Activated CD4-positive, CD25-positive, alpha-beta regulatory T cell treated with anti-CD3 and anti-CD28 coated beads, Interleukin-2, amount 50 U/mL, for 24 hours (primary cell): ENCODE data around the gene MED9.

ENCODE experiments used
- ATAC-seq, 2 donors: fragments of 150-1000 bp; cut with Tn5 transposase; one replicate each; pipeline ENCODE4 v1.10.0; 2021; ENCODE audit warnings: mild to moderate bottlenecking in 1 of 2, moderate library complexity in 1 of 2

MED9 gene

GRCh38 chr17:17518014-17518413, 41.2 kb downstream of the MED9 start:
- no peak for ATAC-seq

- ATAC-seq, result no peak
Measured at GRCh38 chr17:17518951-17519350, 42.2 kb downstream of the MED9 start.

- no peak for ATAC-seq
Measured at GRCh38 chr17:17519886-17520285, 43.1 kb downstream of the MED9 start.

- ATAC-seq, result no peak
Measured at GRCh38 chr17:17520599-17521232, 43.9 kb downstream of the MED9 start.

GRCh38 chr17:17523001-17523730, 46.4 kb downstream of the MED9 start:
- no peak for ATAC-seq

GRCh38 chr17:17523731-17524490, 47.1 kb downstream of the MED9 start:
- no peak for ATAC-seq

GRCh38 chr17:17525311-17525710, 48.5 kb downstream of the MED9 start:
- no peak for ATAC-seq

GRCh38 chr17:17525956-17526355, 49.2 kb downstream of the MED9 start:
- ATAC-seq, result no peak

GRCh38 chr17:17526369-17526768, 49.6 kb downstream of the MED9 start:
- no peak for ATAC-seq

- no peak for ATAC-seq
Measured at GRCh38 chr17:17527534-17527933, 50.7 kb downstream of the MED9 start.

GRCh38 chr17:17527956-17528500, 51.2 kb downstream of the MED9 start:
- ATAC-seq, result no peak

GRCh38 chr17:17528696-17529652, 52.2 kb downstream of the MED9 start:
- no peak for ATAC-seq

GRCh38 chr17:17531156-17531555, 54.4 kb downstream of the MED9 start:
- no peak for ATAC-seq

GRCh38 chr17:17532991-17533390, 56.2 kb downstream of the MED9 start:
- no peak for ATAC-seq

GRCh38 chr17:17533901-17534441, 57.2 kb downstream of the MED9 start:
- ATAC-seq, result no peak

GRCh38 chr17:17535957-17536356, 59.2 kb downstream of the MED9 start:
- no peak for ATAC-seq

GRCh38 chr17:17536702-17537101, 59.9 kb downstream of the MED9 start:
- ATAC-seq, result no peak

GRCh38 chr17:17537311-17538099, 60.7 kb downstream of the MED9 start:
- no peak for ATAC-seq

- no peak for ATAC-seq
Measured at GRCh38 chr17:17538417-17539391, 61.9 kb downstream of the MED9 start.

GRCh38 chr17:17539591-17539990, 62.8 kb downstream of the MED9 start:
- ATAC-seq, result no peak
